ENCODE measurements around the gene CDK11A. TPM values are rescaled to one million over a fixed set of nuclear protein-coding genes. Genes with fewer than 3 reads are reported as not detected.

CDK11A gene
- total RNA-seq, result 20.1 TPM

DNA sequence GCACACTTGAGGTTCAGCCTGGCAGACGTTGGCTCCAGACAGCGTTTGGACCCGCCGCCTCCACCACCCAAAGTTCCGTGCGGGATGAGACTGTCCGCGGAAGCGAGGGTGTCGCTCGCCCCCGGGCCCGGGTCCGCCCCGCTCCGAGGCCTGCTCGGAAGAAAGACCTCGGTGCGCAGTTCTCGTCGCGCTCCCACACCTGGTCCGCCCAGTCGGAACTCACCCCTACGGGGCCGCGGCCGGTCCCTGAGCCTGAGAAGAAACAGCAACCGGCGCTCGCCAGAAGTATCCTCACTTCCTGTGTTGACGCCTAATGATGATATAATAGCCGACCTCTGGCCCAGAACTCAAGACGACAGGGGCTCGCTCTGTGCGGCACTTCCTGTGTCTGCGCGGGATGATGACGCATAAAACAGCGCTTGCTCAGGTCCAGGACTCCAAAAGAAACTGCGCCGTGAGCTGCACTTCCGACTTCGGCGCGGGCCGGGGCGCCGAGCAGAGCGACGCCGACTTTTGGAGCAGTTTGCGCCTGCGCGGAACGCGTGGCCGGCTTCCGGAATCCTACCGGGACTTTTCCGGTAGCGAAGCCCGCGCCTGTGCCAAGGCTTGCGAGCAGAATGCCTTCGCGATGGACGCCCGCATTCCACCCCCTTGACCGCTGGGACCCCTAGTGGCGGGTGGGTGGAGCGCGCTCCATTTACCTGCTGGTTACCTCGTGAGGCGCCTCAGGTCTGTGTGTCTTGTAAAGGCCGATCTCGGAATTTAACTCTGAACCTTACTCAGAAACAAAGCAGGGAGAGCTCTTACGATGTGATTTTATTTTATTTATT is at the start of gene CDK11A:
Gene CDK11A, minus strand, starts transcription at position 323 of the 830 bp plus-strand sequence. CDS start 1,539 bp downstream, outside the sequence.

DNA sequence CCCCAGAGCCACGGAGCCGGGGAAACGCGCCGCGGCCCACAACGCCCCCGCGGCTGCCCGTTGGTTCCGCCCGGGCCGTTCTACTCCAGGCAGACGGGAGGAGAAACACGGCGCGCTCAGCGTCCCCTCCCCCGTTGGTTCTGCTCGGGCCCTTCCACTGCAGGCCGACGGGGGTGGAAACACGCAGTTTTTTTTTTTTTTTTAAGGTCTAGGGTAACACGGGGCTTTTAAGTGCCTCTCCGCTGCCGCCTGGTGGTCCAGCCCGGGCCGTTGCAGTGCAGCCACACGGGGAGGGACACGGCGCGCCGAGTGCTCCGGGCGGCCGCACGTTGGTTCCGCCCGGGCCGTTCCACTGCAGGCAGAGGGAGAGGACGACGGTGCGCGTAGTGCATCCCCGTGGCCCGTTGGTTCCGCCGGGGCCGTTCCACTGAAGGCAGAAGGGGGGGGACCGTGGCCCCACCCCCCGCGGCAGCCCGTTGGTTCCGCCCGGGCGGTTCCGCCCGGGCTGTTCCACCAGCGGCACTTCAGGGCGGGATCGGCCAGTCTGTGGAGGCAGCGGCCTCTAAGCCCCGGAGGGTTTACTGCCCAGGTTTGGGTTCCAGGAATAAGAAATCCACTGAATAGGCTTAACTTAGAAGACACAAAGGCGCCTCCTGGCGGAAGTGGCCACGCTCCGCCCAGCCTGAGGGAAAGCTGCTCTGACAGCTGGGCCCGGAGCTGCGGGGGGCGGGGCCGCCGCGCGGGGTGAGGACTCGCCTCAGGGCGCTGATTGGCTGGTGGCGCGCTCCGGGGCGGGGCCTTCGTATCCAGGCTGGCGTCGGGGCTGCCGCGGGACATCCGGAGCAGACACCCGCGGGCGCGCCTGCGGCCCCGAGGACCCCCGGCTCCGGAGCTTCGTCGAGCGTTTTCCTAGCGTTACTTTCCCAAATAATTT is 31.2 kb downstream of the CDK11A start, which contains the start of gene SLC35E2B:
Gene SLC35E2B, minus strand, starts transcription at position 82 of the 934 bp plus-strand sequence. CDS start 16,096 bp downstream, outside the sequence.

DNA sequence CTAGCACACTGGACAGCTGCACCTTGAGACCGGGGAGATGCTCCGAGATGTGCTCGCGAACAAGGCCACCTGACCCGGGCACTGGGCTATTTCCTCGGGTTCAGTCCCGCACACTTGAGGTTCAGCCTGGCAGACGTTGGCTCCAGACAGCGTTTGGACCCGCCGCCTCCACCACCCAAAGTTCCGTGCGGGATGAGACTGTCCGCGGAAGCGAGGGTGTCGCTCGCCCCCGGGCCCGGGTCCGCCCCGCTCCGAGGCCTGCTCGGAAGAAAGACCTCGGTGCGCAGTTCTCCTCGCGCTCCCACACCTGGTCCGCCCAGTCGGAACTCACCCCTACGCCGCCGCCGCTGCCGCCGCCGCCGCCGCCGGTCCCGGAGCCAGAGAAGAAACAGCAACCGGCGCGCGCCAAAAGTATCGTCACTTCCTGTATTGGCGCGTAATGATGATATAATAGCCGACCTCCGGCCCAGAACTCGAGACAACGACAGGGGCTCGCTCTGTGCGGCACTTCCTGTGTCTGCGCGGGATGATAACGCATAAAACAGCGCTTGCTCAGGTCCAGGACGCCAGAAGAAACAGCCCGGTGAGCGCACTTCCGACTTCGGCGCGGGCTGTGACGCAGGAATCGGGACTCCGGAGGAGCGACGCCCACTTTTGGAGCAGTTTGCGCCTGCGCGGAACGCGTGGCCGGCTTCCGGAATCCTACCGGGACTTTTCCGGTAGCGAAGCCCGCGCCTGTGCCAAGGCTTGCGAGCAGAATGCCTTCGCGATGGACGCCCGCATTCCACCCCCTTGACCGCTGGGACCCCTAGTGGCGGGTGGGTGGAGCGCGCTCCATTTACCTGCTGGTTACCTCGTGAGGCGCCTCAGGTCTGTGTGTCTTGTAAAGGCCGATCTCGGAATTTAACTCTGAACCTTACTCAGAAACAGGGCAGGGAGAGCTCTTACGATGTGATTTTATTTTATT is 65.3 kb downstream of the CDK11A start, which contains the start of gene CDK11B:
Gene CDK11B, minus strand, starts transcription at position 422 of the 967 bp plus-strand sequence. CDS start 1,519 bp downstream, outside the sequence.

Other genes with a start within 250 kb of the CDK11A start
- gene ATAD3A, start 212.2 kb downstream of the CDK11A start, total RNA-seq, result 12.9 TPM
- gene TMEM240, start 183.7 kb downstream of the CDK11A start, total RNA-seq, result 14.5 TPM
- gene SSU72, start 149.5 kb downstream of the CDK11A start, total RNA-seq, result 51.7 TPM
- gene FNDC10, start 124.2 kb downstream of the CDK11A start, total RNA-seq, result 8.3 TPM
- gene MIB2, start 108.9 kb downstream of the CDK11A start, total RNA-seq, result 48.0 TPM
- 0.92 TPM for gene MMP23B, start 92.2 kb downstream of the CDK11A start, total RNA-seq
- 10.8 TPM for gene CDK11B, start 65.4 kb downstream of the CDK11A start, total RNA-seq
- gene SLC35E2B, start 31.6 kb downstream of the CDK11A start, total RNA-seq, result 65.7 TPM
- 29.1 TPM for gene NADK, start 54.1 kb upstream of the CDK11A start, total RNA-seq
- gene GNB1, start 166.7 kb upstream of the CDK11A start, total RNA-seq, result 283 TPM
- gene CALML6, start 190.9 kb upstream of the CDK11A start, total RNA-seq, result not detected
- 5.8 TPM for gene TMEM52, start 194.9 kb upstream of the CDK11A start, total RNA-seq